ENCODE data around the gene SULF2. TPM values are rescaled to one million over a fixed set of nuclear protein-coding genes. Genes with fewer than 3 reads are reported as not detected.

Gene SULF2
- total RNA-seq, 1 experiment from 2014 or later: 0.69 TPM

- ChIA-PET POLR2A (ENCODE audit: low non-redundant PET) (no interaction called here), CTCF (interaction anchor here (0.5 kb wide), 1 partner anchor 10 kb away, joined by 3 read pairs; no protein-coding TSS in a partner anchor)
- DNase-seq (ENCODE audit: low spot score): no peak
- Histone ChIP-seq H3K27ac (ENCODE audit: low read depth, low read length, poor library complexity, severe bottlenecking) (no peak overlapping the region), H3K4me3 (ENCODE audit: low read depth, low read length, poor library complexity, severe bottlenecking) (no peak overlapping the region), H3K27me3 (replicated peaks; ENCODE audit: insufficient read depth, low read depth, low read length, poor library complexity) (peaks cover 51% of the 10 kb centered on the region), H3K9me3 (ENCODE audit: low read depth, low read length, poor library complexity, severe bottlenecking) (no peaks in the 10 kb centered on the region), H3K4me1 (ENCODE audit: insufficient read depth, low read length, poor library complexity, severe bottlenecking) (no peaks in the 10 kb centered on the region), H3K36me3 (ENCODE audit: insufficient read depth, low read length, poor library complexity, severe bottlenecking) (no peaks in the 10 kb centered on the region)
- no TSS peak for BruUV-seq (replicated peaks)
- TF ChIP-seq CTCF (conservative IDR thresholded peaks at IDR 0.05; ENCODE audit: low read depth, low read length) (no peak), EZH2 (IDR thresholded peaks at IDR 0.05; ENCODE audit: borderline replicate concordance, low read depth, low read length, poor library complexity, severe bottlenecking) (no peak)
- intact Hi-C loops (cut with micrococcal nuclease; ENCODE audit: unreplicated experiment): no loop called here
Observed at GRCh38 chr20:47817573-47817972, 32.3 kb upstream of the SULF2 start.

GRCh38 chr20:47816487-47817451, 31.5 kb upstream of the SULF2 start:
- H3K27me3 ChIP-seq (replicated peaks; ENCODE audit: insufficient read depth, low read depth, low read length, poor library complexity): peaks cover 57% of the 10 kb centered on the region
- BruUV-seq (replicated peaks): no TSS peak
- no peaks in the 10 kb centered on the region for H3K9me3 ChIP-seq (ENCODE audit: low read depth, low read length, poor library complexity, severe bottlenecking)
- intact Hi-C loops (cut with micrococcal nuclease; ENCODE audit: unreplicated experiment): no loop called here
- TF ChIP-seq CTCF (conservative IDR thresholded peaks at IDR 0.05; ENCODE audit: low read depth, low read length) (no peak), EZH2 (IDR thresholded peaks at IDR 0.05; ENCODE audit: borderline replicate concordance, low read depth, low read length, poor library complexity, severe bottlenecking) (no peak)
- ChIA-PET CTCF (interaction anchor here (0.6 kb wide), 1 partner anchor 184 kb away, joined by 9 read pairs; no protein-coding TSS in a partner anchor), POLR2A (ENCODE audit: low non-redundant PET) (no interaction called here)
- H3K4me3 ChIP-seq (ENCODE audit: low read depth, low read length, poor library complexity, severe bottlenecking): no peak overlapping the region
- H3K4me1 ChIP-seq (ENCODE audit: insufficient read depth, low read length, poor library complexity, severe bottlenecking): no peaks in the 10 kb centered on the region
- H3K27ac ChIP-seq (ENCODE audit: low read depth, low read length, poor library complexity, severe bottlenecking): no peak overlapping the region
- no peaks in the 10 kb centered on the region for H3K36me3 ChIP-seq (ENCODE audit: insufficient read depth, low read length, poor library complexity, severe bottlenecking)
- DNase-seq (ENCODE audit: low spot score): no peak

GRCh38 chr20:47815866-47816265, 30.6 kb upstream of the SULF2 start:
- BruUV-seq (replicated peaks): no TSS peak
- CTCF ChIA-PET: interaction anchor here (0.6 kb wide), 1 partner anchor 161 kb away, joined by 4 read pairs; no protein-coding TSS in a partner anchor

More at GRCh38 chr20:47815866-47816265, 30.6 kb upstream of the SULF2 start:
- intact Hi-C loops (cut with micrococcal nuclease; ENCODE audit: unreplicated experiment): no loop called here
- no peak overlapping the region for H3K4me3 ChIP-seq (ENCODE audit: low read depth, low read length, poor library complexity, severe bottlenecking)
- no peaks in the 10 kb centered on the region for H3K9me3 ChIP-seq (ENCODE audit: low read depth, low read length, poor library complexity, severe bottlenecking)
- peaks cover 57% of the 10 kb centered on the region for H3K27me3 ChIP-seq (replicated peaks; ENCODE audit: insufficient read depth, low read depth, low read length, poor library complexity)
- H3K4me1 ChIP-seq (ENCODE audit: insufficient read depth, low read length, poor library complexity, severe bottlenecking): no peaks in the 10 kb centered on the region
- H3K27ac ChIP-seq (ENCODE audit: low read depth, low read length, poor library complexity, severe bottlenecking): no peak overlapping the region
- H3K36me3 ChIP-seq (ENCODE audit: insufficient read depth, low read length, poor library complexity, severe bottlenecking): no peaks in the 10 kb centered on the region
- POLR2A ChIA-PET (ENCODE audit: low non-redundant PET): no interaction called here
- DNase-seq (ENCODE audit: low spot score): no peak
- no peak for TF ChIP-seq EZH2 (IDR thresholded peaks at IDR 0.05; ENCODE audit: borderline replicate concordance, low read depth, low read length, poor library complexity, severe bottlenecking)
- no peak for TF ChIP-seq CTCF (conservative IDR thresholded peaks at IDR 0.05; ENCODE audit: low read depth, low read length)
